H9 (cell line): ENCODE results near the gene AKT1. TPM values are rescaled to one million over a fixed set of nuclear protein-coding genes. Genes with fewer than 3 reads are reported as not detected.
A peak's percentile ranks its signal among the peaks of the same experiment; 100 is the strongest.

Experiments
- DNase-seq: peaks from one replicate; pipeline ENCODE4 v3.0.0-alpha.2; 2017
- H2AFZ ChIP-seq: one replicate; pipeline ENCODE4 v1.6.1; 2013; ENCODE audit warnings: mild to moderate bottlenecking, low read length, control low read depth, moderate library complexity
- H2AK5ac ChIP-seq: 2 replicates; pipeline ENCODE4 v1.6.1; 2013; ENCODE audit warnings: low read length, control low read depth, mixed read lengths; ENCODE audit not compliant: insufficient read length
- H2BK120ac ChIP-seq: one replicate; pipeline ENCODE4 v1.6.1; 2013; ENCODE audit warnings: low read depth, mild to moderate bottlenecking, low read length, control low read depth, inconsistent platforms; ENCODE audit not compliant: poor library complexity, severe bottlenecking
- H2BK12ac ChIP-seq: 2 replicates; pipeline ENCODE4 v1.6.1; 2013; ENCODE audit warnings: low read length, control low read depth, mixed read lengths, low read depth; ENCODE audit not compliant: insufficient read length
- H2BK15ac ChIP-seq: 2 replicates; pipeline ENCODE4 v1.6.1; 2013; ENCODE audit warnings: low read depth, low read length, control low read depth
- H2BK20ac ChIP-seq: one replicate; pipeline ENCODE4 v1.6.1; 2013; ENCODE audit warnings: low read depth, mild to moderate bottlenecking, low read length, control low read depth, inconsistent platforms; ENCODE audit not compliant: poor library complexity, severe bottlenecking
- H2BK5ac ChIP-seq: 2 replicates; pipeline ENCODE4 v1.6.1; 2013; ENCODE audit warnings: low read length, control low read depth, mixed read lengths; ENCODE audit not compliant: insufficient read length
- H3K14ac ChIP-seq: 2 replicates; pipeline ENCODE4 v1.6.1; 2013; ENCODE audit warnings: low read length, control low read depth; ENCODE audit not compliant: insufficient read depth
- H3K18ac ChIP-seq: 2 replicates; pipeline ENCODE4 v1.6.1; 2013; ENCODE audit warnings: low read depth, mild to moderate bottlenecking, mixed read lengths, low read length, control low read depth; ENCODE audit not compliant: insufficient read length
- H3K23ac ChIP-seq: 2 replicates; pipeline ENCODE4 v1.6.1; 2013; ENCODE audit warnings: low read length, control low read depth, mixed read lengths, low read depth; ENCODE audit not compliant: insufficient read length
- H3K23me2 ChIP-seq: 2 replicates; pipeline ENCODE4 v1.6.1; 2013; ENCODE audit warnings: low read depth, mild to moderate bottlenecking, mixed read lengths, low read length, control low read depth; ENCODE audit not compliant: insufficient read length, poor library complexity, severe bottlenecking
- H3K27ac ChIP-seq: 2 replicates; pipeline ENCODE4 v1.5.1; 2013; ENCODE audit warnings: low read length, control low read depth, mixed read lengths, low read depth; ENCODE audit not compliant: insufficient read length
- H3K27me3 ChIP-seq: 2 replicates; pipeline ENCODE4 v1.6.1; 2013; ENCODE audit warnings: low read length, control low read depth, inconsistent platforms; ENCODE audit not compliant: insufficient read depth
- H3K4ac ChIP-seq: 2 replicates; pipeline ENCODE4 v1.6.1; 2013; ENCODE audit warnings: low read depth, mild to moderate bottlenecking, control low read depth, inconsistent platforms, low read length, moderate library complexity
- H3K4me1 ChIP-seq: 2 replicates; pipeline ENCODE4 v1.6.1; 2013; ENCODE audit warnings: low read length, control low read depth, inconsistent platforms; ENCODE audit not compliant: insufficient read depth
- H3K4me2 ChIP-seq: 2 replicates; pipeline ENCODE4 v1.6.1; 2013; ENCODE audit warnings: low read length, control low read depth, mixed read lengths; ENCODE audit not compliant: insufficient read length, insufficient read depth
- H3K56ac ChIP-seq: 2 replicates; pipeline ENCODE4 v1.6.1; 2013; ENCODE audit warnings: low read depth, mild to moderate bottlenecking, mixed read lengths, low read length, control low read depth; ENCODE audit not compliant: insufficient read length
- H3K79me1 ChIP-seq: 2 replicates; pipeline ENCODE4 v1.6.1; 2013; ENCODE audit warnings: low read depth, mild to moderate bottlenecking, moderate library complexity, low read length, control low read depth, inconsistent platforms; ENCODE audit not compliant: insufficient read depth, poor library complexity, severe bottlenecking
- H3K79me2 ChIP-seq: 2 replicates; pipeline ENCODE4 v1.6.1; 2013; ENCODE audit warnings: low read length, control low read depth, inconsistent platforms; ENCODE audit not compliant: insufficient read depth
- H3K9ac ChIP-seq: 2 replicates; pipeline ENCODE4 v1.6.1; 2013; ENCODE audit warnings: low read length, control low read depth, mixed read lengths; ENCODE audit not compliant: insufficient read length; ENCODE audit errors: extremely low read depth
- H3K9me3 ChIP-seq: one replicate; pipeline ENCODE4 v1.6.1; 2013; ENCODE audit warnings: low read depth, low read length, inconsistent platforms; ENCODE audit not compliant: control insufficient read depth
- H3T11ph ChIP-seq: one replicate; pipeline ENCODE4 v1.6.1; 2013; ENCODE audit warnings: mild to moderate bottlenecking, low read length, control low read depth, inconsistent platforms
- H4K20me1 ChIP-seq: one replicate; pipeline ENCODE4 v1.6.1; 2013; ENCODE audit not compliant: control insufficient read depth, insufficient read length, insufficient read depth
- H4K5ac ChIP-seq: 2 replicates; pipeline ENCODE4 v1.6.1; 2013; ENCODE audit warnings: low read depth, mild to moderate bottlenecking, mixed read lengths, low read length, control low read depth; ENCODE audit not compliant: insufficient read length
- H4K8ac ChIP-seq: replicated peaks from 2 replicates; pipeline ENCODE4 v1.6.1; 2013; ENCODE audit warnings: low read length, control low read depth, mixed read lengths, low read depth; ENCODE audit not compliant: insufficient read length
- H4K91ac ChIP-seq: 2 replicates; pipeline ENCODE4 v1.6.1; 2013; ENCODE audit warnings: low read depth, mild to moderate bottlenecking, moderate library complexity, mixed read lengths, low read length, control low read depth; ENCODE audit not compliant: insufficient read length
- H3K27ac Mint-ChIP-seq, 3 experiments: 2 replicates in 2 of 3; 3 replicates in 1 of 3; pipeline ENCODE4 v1.8.0; 2020 to 2021; ENCODE audit warnings: mixed read lengths in 3 of 3, mild to moderate bottlenecking in 1 of 3, moderate library complexity in 1 of 3
- H3K27me3 Mint-ChIP-seq: 2 replicates; pipeline ENCODE4 v1.8.0; 2021; ENCODE audit warnings: low read depth, mild to moderate bottlenecking, moderate library complexity, mixed read lengths
- H3K36me3 Mint-ChIP-seq, 3 experiments: 2 replicates in 2 of 3; 3 replicates in 1 of 3; pipeline ENCODE4 v1.8.0; 2020 to 2021; ENCODE audit warnings: low read depth in 3 of 3, mixed read lengths in 3 of 3; ENCODE audit not compliant: insufficient read depth in 1 of 3
- H3K4me1 Mint-ChIP-seq, 2 experiments: 2 replicates each; pipeline ENCODE4 v1.8.0; 2020; ENCODE audit warnings: mixed read lengths in 2 of 2
- H3K4me3 Mint-ChIP-seq, 2 experiments: 2 replicates in 1 of 2; 3 replicates in 1 of 2; pipeline ENCODE4 v1.8.0; 2020 to 2021; ENCODE audit warnings: mild to moderate bottlenecking in 2 of 2, mixed read lengths in 2 of 2, moderate library complexity in 1 of 2
- H3K9me3 Mint-ChIP-seq, 2 experiments: 2 replicates in 1 of 2; 3 replicates in 1 of 2; pipeline ENCODE4 v1.8.0; 2020; ENCODE audit warnings: mild to moderate bottlenecking in 2 of 2, mixed read lengths in 2 of 2, moderate library complexity in 1 of 2
- CTCF ChIP-seq: fragments of 200-600 bp; sonication (generic); conservative IDR thresholded peaks from 3 replicates; pipeline ENCODE4 v1.8.0; 2021; ENCODE audit warnings: antibody characterized with exemption, mild to moderate bottlenecking
- WGBS: extraction: QIAGEN DNeasy Blood & Tissue Kit; methylation state at CpG from one replicate; pipeline ENCODE4 v1.1.7; 2013; ENCODE audit warnings: missing lambda C conversion rate, low lambda C conversion rate, mixed read lengths; ENCODE audit not compliant: insufficient read length; ENCODE audit errors: extremely low coverage; 5-methylcytosine and 5-hydroxymethylcytosine counted together
- total RNA-seq: library from RNA; stranded (reverse); gene quantifications from 2 replicates; pipeline ENCODE4 v1.2.1, GENCODE V29; 2021

Gene AKT1
- total RNA-seq, 1 experiment from 2014 or later, result 101 TPM

DNA sequence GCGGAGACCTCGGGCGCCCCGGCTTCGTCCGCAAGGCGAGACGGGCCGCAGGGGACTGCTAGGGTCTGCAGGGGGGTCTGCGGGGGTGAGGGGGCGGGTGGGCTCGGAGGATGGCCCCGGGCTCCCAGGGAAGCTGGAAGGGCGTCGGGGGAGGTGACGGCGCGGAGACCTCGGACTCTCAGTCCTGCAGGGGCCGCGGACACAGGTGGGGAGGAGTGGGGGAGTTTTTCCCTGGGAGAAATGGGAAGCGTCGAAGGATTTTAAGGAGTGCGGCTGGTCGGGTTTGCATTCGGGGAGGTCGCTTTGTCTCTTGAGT, 31.3 kb upstream of the AKT1 start:
- Histone ChIP-seq H3K79me1 (no peaks in the 10 kb centered on the region), H2AK5ac (no peak overlapping the region), H3K27me3 (peaks cover 8% of the 10 kb centered on the region; the same call in 1 of the 2 replicates), H3K18ac (no peak overlapping the region), H2BK15ac (no peak overlapping the region), H4K91ac (no peak overlapping the region), H3K9me3 (no peaks in the 10 kb centered on the region), H3K4me1 (no peaks in the 10 kb centered on the region), H4K20me1 (no peaks in the 10 kb centered on the region), H2BK20ac (no peak overlapping the region), H2BK12ac (no peak overlapping the region), H2BK120ac (no peak overlapping the region), H3K23ac (no peak overlapping the region), H3K14ac (no peak overlapping the region), H3K27ac (no peak overlapping the region), H2AFZ (no peak overlapping the region), H3K56ac (no peak overlapping the region), H3K4ac (no peak overlapping the region), H4K5ac (no peak overlapping the region), H3K79me2 (no peaks in the 10 kb centered on the region), H3K23me2 (peaks cover 15% of the 10 kb centered on the region), H4K8ac (no peak overlapping the region), H3K4me2 (peak overlapping the region; percentile 58), H3K9ac (no peak overlapping the region), H3T11ph (no peak overlapping the region), H2BK5ac (no peak overlapping the region)
- H3K27me3 Mint-ChIP-seq, result peaks cover 42% of the 10 kb centered on the region
- no peak overlapping the region; a peak in 1 of 7 replicates for H3K27ac Mint-ChIP-seq
- H3K36me3 Mint-ChIP-seq, result peaks cover 0 to 6% (median 5%) of the 10 kb centered on the region in 3 experiments; a peak in 5 of 7 replicates
- WGBS, result no CpG with 5 or more reads among the region's 27 CpGs
- DNase-seq, result no peak
- TF ChIP-seq CTCF, result no peak
- H3K4me1 Mint-ChIP-seq, result peaks cover 7 to 14% of the 10 kb centered on the region in 2 experiments; a peak in 3 of 4 replicates
- peak overlapping the region; percentile 65 to 80 for H3K4me3 Mint-ChIP-seq
- peaks cover 10 to 12% of the 10 kb centered on the region in 2 experiments for H3K9me3 Mint-ChIP-seq
